OCI-LY1 (cell line): Measurements from ENCODE around the gene DUOX1.

ENCODE experiments used
- CTCF ChIP-seq: fragments of 200-600 bp; sonication (generic), shearing (Covaris generic); IDR thresholded peaks from 2 replicates; pipeline ENCODE4 v1.5.1; 2017; ENCODE audit warnings: mild to moderate bottlenecking, antibody characterized with exemption, low read length, moderate library complexity, mixed read lengths
- EZH2 ChIP-seq: fragments of 200-600 bp; sonication (generic), shearing (Covaris generic); IDR thresholded peaks from 2 replicates; pipeline ENCODE4 v1.8.0; 2017; ENCODE audit warnings: borderline replicate concordance, mixed run types, mild to moderate bottlenecking, antibody characterized with exemption, low read length, moderate library complexity, mixed read lengths

GRCh38 chr15:45164914-45165313, 35.1 kb downstream of the DUOX1 start:
- TF ChIP-seq CTCF (no peak), EZH2 (no peak)
